ENCODE data around the gene OPN5. TPM values are rescaled to one million over a fixed set of nuclear protein-coding genes. Genes with fewer than 3 reads are reported as not detected.

The OPN5 gene
- total RNA-seq, 1 experiment from 2014 or later = not detected

GRCh38 chr6:47794577-47795135 lies 12.8 kb downstream of the OPN5 start:
- intact Hi-C loops (cut with micrococcal nuclease; ENCODE audit: unreplicated experiment) = no loop called here
- Histone ChIP-seq H3K4me1 (replicated peaks; ENCODE audit: insufficient read depth) (no peaks in the 10 kb centered on the region), H3K79me2 (ENCODE audit: low read depth) (no peaks in the 10 kb centered on the region), H3K27ac (no peak overlapping the region), H3K27me3 (ENCODE audit: insufficient read depth, low read depth) (no peaks in the 10 kb centered on the region), H2AFZ (peak overlapping the region; percentile 68), H4K20me1 (ENCODE audit: insufficient read depth) (no peaks in the 10 kb centered on the region), H3K4me3 (no peak overlapping the region), H3K4me2 (no peak overlapping the region), H3K9me3 (ENCODE audit: insufficient read depth, low read depth) (no peaks in the 10 kb centered on the region), H3K36me3 (ENCODE audit: low read depth) (no peaks in the 10 kb centered on the region), H3K9me2 (ENCODE audit: insufficient read depth) (no peaks in the 10 kb centered on the region), H3F3A (ENCODE audit: insufficient read depth, low read depth) (no peaks in the 10 kb centered on the region)
- ChIA-PET POLR2A (ENCODE audit: unreplicated experiment) (no interaction called here), CTCF (no interaction called here)
- TF ChIP-seq EZH2 (IDR thresholded peaks at IDR 0.05; ENCODE audit: low read depth) (no peak), CTCF (conservative IDR thresholded peaks at IDR 0.05) (no peak)
- no TSS peak for BruUV-seq (replicated peaks)
- DNase-seq = no peak

GRCh38 chr6:47801984-47802383 lies 20.2 kb downstream of the OPN5 start:
- no peaks in the 10 kb centered on the region for H4K20me1 ChIP-seq (ENCODE audit: insufficient read depth)
- POLR2A ChIA-PET (ENCODE audit: unreplicated experiment) = no interaction called here
- H3F3A ChIP-seq (ENCODE audit: insufficient read depth, low read depth) = no peaks in the 10 kb centered on the region
- intact Hi-C loops (cut with micrococcal nuclease; ENCODE audit: unreplicated experiment) = no loop called here
- H3K9me2 ChIP-seq (ENCODE audit: insufficient read depth) = no peaks in the 10 kb centered on the region
- TF ChIP-seq EZH2 (IDR thresholded peaks at IDR 0.05; ENCODE audit: low read depth) (no peak), CTCF (conservative IDR thresholded peaks at IDR 0.05) (no peak)
- no peaks in the 10 kb centered on the region for H3K79me2 ChIP-seq (ENCODE audit: low read depth)
- no peaks in the 10 kb centered on the region for H3K4me1 ChIP-seq (replicated peaks; ENCODE audit: insufficient read depth)
- H3K27ac ChIP-seq = no peak overlapping the region
- BruUV-seq (replicated peaks) = no TSS peak
- no peak for DNase-seq
- no peaks in the 10 kb centered on the region for H3K9me3 ChIP-seq (ENCODE audit: insufficient read depth, low read depth)
- no peak overlapping the region for H3K4me3 ChIP-seq
- no peaks in the 10 kb centered on the region for H3K36me3 ChIP-seq (ENCODE audit: low read depth)
- CTCF ChIA-PET = no interaction called here
- H3K4me2 ChIP-seq = no peak overlapping the region
- no peak overlapping the region for H2AFZ ChIP-seq
- H3K27me3 ChIP-seq (ENCODE audit: insufficient read depth, low read depth) = no peaks in the 10 kb centered on the region

GRCh38 chr6:47804821-47805220 lies 23.0 kb downstream of the OPN5 start:
- Histone ChIP-seq H4K20me1 (ENCODE audit: insufficient read depth) (no peaks in the 10 kb centered on the region), H3K4me1 (replicated peaks; ENCODE audit: insufficient read depth) (no peaks in the 10 kb centered on the region), H3K9me3 (ENCODE audit: insufficient read depth, low read depth) (no peaks in the 10 kb centered on the region), H3K4me3 (no peak overlapping the region), H3K79me2 (ENCODE audit: low read depth) (no peaks in the 10 kb centered on the region), H3K27me3 (ENCODE audit: insufficient read depth, low read depth) (no peaks in the 10 kb centered on the region), H2AFZ (no peak overlapping the region), H3K4me2 (no peak overlapping the region), H3K27ac (no peak overlapping the region), H3K9me2 (ENCODE audit: insufficient read depth) (no peaks in the 10 kb centered on the region), H3F3A (ENCODE audit: insufficient read depth, low read depth) (no peaks in the 10 kb centered on the region), H3K36me3 (ENCODE audit: low read depth) (no peaks in the 10 kb centered on the region)
- BruUV-seq (replicated peaks) = no TSS peak
- CTCF ChIA-PET = no interaction called here
- TF ChIP-seq CTCF (conservative IDR thresholded peaks at IDR 0.05) = no peak
- no peak for TF ChIP-seq EZH2 (IDR thresholded peaks at IDR 0.05; ENCODE audit: low read depth)
- no peak for DNase-seq
- intact Hi-C loops (cut with micrococcal nuclease; ENCODE audit: unreplicated experiment) = no loop called here
- POLR2A ChIA-PET (ENCODE audit: unreplicated experiment) = interaction anchor here (0.6 kb wide), 1 partner anchor 766 kb away, joined by 5 read pairs; no protein-coding TSS in a partner anchor
